Esophagus squamous epithelium (tissue), 5 donors: ENCODE measurements around the gene TMEM163. TPM values are rescaled to one million over a fixed set of nuclear protein-coding genes. Genes with fewer than 3 reads are reported as not detected.

Source experiments
- DNase-seq: peaks from one replicate; lab custom pipeline; 2025; lab: John Stamatoyannopoulos, UW
- H3K27ac ChIP-seq, 4 donors: fragments of 200-600 bp; sonication (generic); one replicate each; pipeline ENCODE4 v1.5.1; 2016 to 2019; ENCODE audit warnings: mild to moderate bottlenecking in 1 of 4
- H3K27me3 ChIP-seq, 4 donors: fragments of 200-600 bp; sonication (generic); 1 replicate in 3 of 4; 2 replicates in 1 of 4; pipeline versions ENCODE4 v1.5.1 to v1.6.0; 2017 to 2021; ENCODE audit warnings: antibody characterized with exemption in 1 of 4
- H3K36me3 ChIP-seq, 3 donors: fragments of 200-600 bp; sonication (generic); one replicate each; pipeline ENCODE4 v1.5.1; 2016 to 2019
- H3K4me1 ChIP-seq, 3 donors: fragments of 200-600 bp; sonication (generic); one replicate each; pipeline ENCODE4 v1.5.1; 2017 to 2019
- H3K4me3 ChIP-seq, 4 donors: fragments of 200-600 bp; sonication (generic); 1 replicate in 3 of 4; 2 replicates in 1 of 4; pipeline ENCODE4 v1.5.1; 2016 to 2019; ENCODE audit warnings: mild to moderate bottlenecking in 2 of 4, moderate library complexity in 1 of 4
- H3K9me3 ChIP-seq, 3 donors: fragments of 200-600 bp; sonication (generic); one replicate each; pipeline ENCODE4 v1.5.1; 2016 to 2019
- CTCF ChIP-seq, 6 experiments: fragments of 450-650 bp in 4 of 6; fragments of 200-600 bp in 2 of 6; sonication (generic) in 2 of 6; IDR thresholded peaks; one replicate each; pipeline ENCODE4 v1.5.1; 2016 to 2019; ENCODE audit warnings: antibody characterized with exemption in 6 of 6, mild to moderate bottlenecking in 4 of 6, moderate library complexity in 4 of 6
- POLR2A ChIP-seq, 4 donors: fragments of 450-650 bp; IDR thresholded peaks; one replicate each; pipeline ENCODE4 v1.6.1; 2017; ENCODE audit warnings: antibody characterized with exemption in 4 of 4, mild to moderate bottlenecking in 4 of 4, moderate library complexity in 3 of 4
- WGBS, 2 donors: methylation state at CpG; one replicate each; pipeline ENCODE4 v1.1.5; 2018; 5-methylcytosine and 5-hydroxymethylcytosine counted together
- intact Hi-C: fragments of 100-400 bp; cut with DNase I; formaldehyde crosslinking; loops from one replicate; pipeline ENCODE4 v1.15.0; 2022
- total RNA-seq, 4 donors: library from RNA; depleted of rRNA; stranded (reverse); fragments of >200 nt; gene quantifications; one replicate each; pipeline ENCODE4 v1.1.0, GENCODE V29; 2016
- donor health status: DM: yes; HTN: yes; CAD: no.

The TMEM163 gene
- total RNA-seq, 4 donors from 2014 or later, result 0.09 to 0.19 (median 0.12) TPM; not detected in 1

DNA sequence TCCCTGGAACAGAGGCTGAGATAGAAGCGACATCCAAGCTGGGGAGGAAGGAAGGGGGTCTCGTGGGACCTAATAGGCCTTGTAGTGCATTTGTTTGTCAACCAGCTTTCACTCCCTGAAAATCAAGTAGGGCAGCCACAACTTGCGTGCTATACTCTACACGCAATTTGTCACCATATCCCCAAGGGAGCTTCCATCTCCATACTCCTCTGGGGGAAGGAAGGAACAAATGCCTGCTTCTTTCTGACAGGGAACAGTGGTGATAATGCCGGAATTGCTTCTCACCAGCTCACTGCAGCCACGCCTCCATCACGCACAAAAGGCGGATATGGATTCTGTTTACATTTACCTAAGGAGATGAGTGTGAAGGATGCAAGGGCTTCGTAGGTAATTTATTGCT lies 213.4 kb downstream of the TMEM163 start:
- no peak for DNase-seq
- no peak overlapping the region for H3K4me3 ChIP-seq
- H3K4me1 ChIP-seq, result no peaks in the 10 kb centered on the region
- no peak for TF ChIP-seq CTCF (IDR thresholded peaks at IDR 0.05)
- TF ChIP-seq POLR2A (IDR thresholded peaks at IDR 0.05), result no peak
- intact Hi-C loops, result no loop called here
- H3K27ac ChIP-seq, result no peak overlapping the region
- no peaks in the 10 kb centered on the region for H3K27me3 ChIP-seq
- 68 to 78% methylated on average over 5 to 7 of the region's 9 CpGs for WGBS, 2 donors
- no peaks in the 10 kb centered on the region for H3K36me3 ChIP-seq
- no peaks in the 10 kb centered on the region for H3K9me3 ChIP-seq

GRCh38 chr2:134504586-134505336 lies 214.0 kb downstream of the TMEM163 start:
- no peaks in the 10 kb centered on the region for H3K9me3 ChIP-seq
- intact Hi-C loops, result no loop called here
- DNase-seq, result no peak
- H3K36me3 ChIP-seq, result no peaks in the 10 kb centered on the region
- no peak for TF ChIP-seq POLR2A (IDR thresholded peaks at IDR 0.05)
- no peak for TF ChIP-seq CTCF (IDR thresholded peaks at IDR 0.05)
- H3K4me1 ChIP-seq, result no peaks in the 10 kb centered on the region
- WGBS, 2 donors, result 51 to 77% methylated on average over 5 of the region's 5 CpGs
- H3K27ac ChIP-seq, result no peak overlapping the region
- H3K4me3 ChIP-seq, result no peak overlapping the region
- no peaks in the 10 kb centered on the region for H3K27me3 ChIP-seq

DNA sequence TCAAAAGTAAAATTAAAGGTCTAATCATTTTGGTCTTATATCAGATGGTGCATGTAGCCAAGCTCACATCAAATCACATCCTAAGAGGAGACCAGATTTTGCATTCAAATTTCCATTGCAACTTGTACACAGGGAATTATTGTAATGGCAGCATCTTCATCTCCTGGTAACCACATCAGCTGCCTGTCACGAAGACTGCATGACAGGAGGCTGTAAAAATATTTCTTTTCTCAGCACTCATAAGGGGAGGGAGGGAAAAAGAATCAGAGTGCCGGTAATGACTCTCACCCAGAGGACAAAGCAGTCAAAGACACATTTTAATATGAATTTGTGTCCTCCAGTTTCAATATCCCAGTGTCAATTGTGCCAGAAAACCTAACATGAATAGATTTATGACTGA lies 216.7 kb downstream of the TMEM163 start:
- Histone ChIP-seq H3K9me3 (no peaks in the 10 kb centered on the region), H3K27me3 (no peaks in the 10 kb centered on the region), H3K27ac (no peak overlapping the region), H3K4me3 (no peak overlapping the region), H3K36me3 (no peaks in the 10 kb centered on the region), H3K4me1 (no peaks in the 10 kb centered on the region)
- no peak for DNase-seq
- no peak for TF ChIP-seq POLR2A (IDR thresholded peaks at IDR 0.05)
- no peak for TF ChIP-seq CTCF (IDR thresholded peaks at IDR 0.05)
- intact Hi-C loops, result no loop called here
- WGBS, 2 donors, result 54 to 66% methylated on average over 2 of the region's 2 CpGs

GRCh38 chr2:134501476-134502091 lies 217.2 kb downstream of the TMEM163 start:
- Histone ChIP-seq H3K9me3 (no peaks in the 10 kb centered on the region), H3K27me3 (no peaks in the 10 kb centered on the region), H3K4me1 (no peaks in the 10 kb centered on the region), H3K4me3 (no peak overlapping the region), H3K36me3 (no peaks in the 10 kb centered on the region), H3K27ac (no peak overlapping the region)
- WGBS, 2 donors, result 85 to 93% methylated on average over 6 of the region's 6 CpGs
- intact Hi-C loops, result no loop called here
- no peak for DNase-seq
- TF ChIP-seq POLR2A (IDR thresholded peaks at IDR 0.05) (no peak), CTCF (IDR thresholded peaks at IDR 0.05) (no peak)

DNA sequence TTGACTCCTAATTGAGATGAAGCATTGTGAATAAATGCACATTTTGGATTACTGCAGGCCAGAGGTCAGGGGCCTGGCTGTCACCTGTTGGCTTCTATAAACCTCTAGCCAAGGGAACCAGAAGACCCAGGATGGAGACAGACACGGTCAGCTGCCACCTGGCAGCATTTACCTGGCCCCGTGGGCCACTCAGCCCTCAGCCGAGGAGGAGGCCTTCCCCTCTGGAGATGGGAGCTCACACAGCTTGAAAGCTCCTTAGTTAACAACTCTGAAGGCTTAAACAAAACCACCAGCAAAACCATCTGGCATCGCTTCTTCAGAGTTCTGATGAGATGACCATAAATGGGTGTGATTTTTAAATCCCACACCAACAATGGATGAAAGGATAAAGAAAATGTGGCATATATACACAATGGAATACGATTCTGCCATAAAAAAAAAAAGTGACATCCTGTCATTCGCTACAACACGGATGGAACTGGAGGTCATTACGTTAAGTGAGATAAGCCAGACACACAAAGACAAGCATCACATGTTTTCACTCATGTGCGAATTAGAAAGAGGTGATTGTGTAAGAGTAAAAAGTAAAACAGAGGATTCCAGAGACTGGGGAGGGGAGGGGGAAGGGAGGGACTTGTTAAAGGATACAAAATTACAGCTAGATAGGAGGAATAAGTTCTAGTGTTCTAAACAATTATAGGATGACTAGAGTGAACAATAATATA lies 218.4 kb downstream of the TMEM163 start:
- H3K9me3 ChIP-seq, result no peaks in the 10 kb centered on the region
- TF ChIP-seq CTCF (IDR thresholded peaks at IDR 0.05) (no peak), POLR2A (IDR thresholded peaks at IDR 0.05) (no peak)
- DNase-seq, result no peak
- no peaks in the 10 kb centered on the region for H3K27me3 ChIP-seq
- H3K4me3 ChIP-seq, result no peak overlapping the region
- intact Hi-C loops, result no loop called here
- H3K36me3 ChIP-seq, result no peaks in the 10 kb centered on the region
- no peak overlapping the region for H3K27ac ChIP-seq
- WGBS, 2 donors, result 63 to 69% methylated on average over 6 to 8 of the region's 9 CpGs
- H3K4me1 ChIP-seq, result no peaks in the 10 kb centered on the region
